HTERT RPE-1 (cell line): ENCODE results near the gene TPM3.
"Not testable (repeated sequence)": the region's sequence is repeated elsewhere in the genome, so short reads cannot be mapped to it uniquely, and the experiment has no call there.

Experiments
- in situ Hi-C: fragments of 300-500 bp; cut with MboI; formaldehyde crosslinking; loops from 4 replicates; pipeline ENCODE4 v1.14.3; 2020; ENCODE audit warnings: low sequenced_read_pairs

Gene TPM3

DNA sequence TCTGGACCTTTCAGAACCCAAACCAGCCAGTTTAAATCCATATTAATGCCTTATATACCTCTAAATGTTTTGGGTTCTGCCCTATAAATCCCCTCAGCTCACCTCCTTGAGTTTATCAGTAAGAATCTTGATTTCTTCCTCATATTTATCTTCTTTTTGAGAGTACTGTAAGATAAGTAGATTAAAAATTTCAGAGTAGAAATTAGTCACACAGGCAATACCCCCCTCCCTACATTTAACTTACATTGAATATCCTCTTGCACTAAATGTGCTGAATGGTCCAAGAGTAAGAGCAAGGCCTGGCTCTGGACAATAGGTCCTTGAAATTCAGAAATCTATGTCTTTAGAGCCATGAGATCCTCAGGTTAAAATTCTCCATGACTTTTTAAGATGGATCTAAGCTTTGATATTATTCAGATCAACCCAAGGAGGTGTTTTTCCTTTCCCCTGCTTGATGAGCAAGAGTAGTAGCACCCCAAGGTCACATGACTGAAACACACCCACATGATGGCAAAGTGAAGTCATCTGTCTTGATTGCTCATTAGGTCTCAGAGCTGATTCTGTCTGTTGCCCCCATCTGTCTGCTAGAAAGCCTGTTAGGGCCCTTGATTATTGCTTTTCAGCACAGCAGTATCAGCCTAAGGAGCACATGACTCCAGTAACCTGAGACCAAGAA, 21.2 kb downstream of the TPM3 start:
- in situ Hi-C loops: no loop called here

DNA sequence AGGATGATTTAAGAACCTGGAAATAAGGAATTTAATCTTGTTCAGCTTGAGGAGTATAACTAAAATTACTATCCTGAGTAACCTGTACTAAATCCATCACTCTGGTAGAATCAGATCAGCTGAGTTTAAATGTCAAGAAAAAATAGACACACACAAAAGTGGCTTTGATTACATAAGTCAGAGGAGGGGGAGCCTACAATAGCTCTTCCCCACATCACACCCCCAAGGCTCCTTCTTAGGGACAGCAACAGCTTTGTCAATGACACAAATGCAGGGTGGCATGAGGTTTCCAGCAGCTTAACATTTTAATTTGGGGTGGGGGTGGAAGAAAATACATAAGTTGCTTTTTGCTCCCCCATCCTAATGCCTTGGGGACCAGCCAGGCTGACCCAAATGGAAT, 24.4 kb downstream of the TPM3 start:
- in situ Hi-C loops: no loop called here

- in situ Hi-C loops: no loop called here
Measured at GRCh38 chr1:154166207-154166606, 25.7 kb downstream of the TPM3 start.

DNA sequence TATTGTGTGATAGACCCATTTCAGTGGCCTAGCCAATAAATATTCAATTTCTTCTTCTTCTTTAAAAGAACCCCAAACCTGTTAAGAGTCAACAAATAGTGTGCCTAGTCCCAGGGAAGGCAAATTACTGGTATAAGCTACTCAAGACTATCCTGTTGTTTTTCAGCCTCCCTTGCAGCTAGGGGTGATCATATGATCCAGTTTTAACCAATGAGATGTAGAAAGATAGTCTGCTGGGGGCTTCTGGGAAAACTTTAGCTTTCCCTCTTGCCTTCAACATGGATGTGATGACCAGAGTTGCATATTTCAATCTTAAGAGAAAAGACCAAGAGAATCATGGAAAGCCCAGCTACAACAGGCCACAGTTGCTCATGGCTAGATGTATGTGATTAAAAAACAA, 32.3 kb downstream of the TPM3 start:
- in situ Hi-C loops: no loop called here

GRCh38 chr1:154158307-154159125, 33.4 kb downstream of the TPM3 start:
- in situ Hi-C loops: no loop called here

DNA sequence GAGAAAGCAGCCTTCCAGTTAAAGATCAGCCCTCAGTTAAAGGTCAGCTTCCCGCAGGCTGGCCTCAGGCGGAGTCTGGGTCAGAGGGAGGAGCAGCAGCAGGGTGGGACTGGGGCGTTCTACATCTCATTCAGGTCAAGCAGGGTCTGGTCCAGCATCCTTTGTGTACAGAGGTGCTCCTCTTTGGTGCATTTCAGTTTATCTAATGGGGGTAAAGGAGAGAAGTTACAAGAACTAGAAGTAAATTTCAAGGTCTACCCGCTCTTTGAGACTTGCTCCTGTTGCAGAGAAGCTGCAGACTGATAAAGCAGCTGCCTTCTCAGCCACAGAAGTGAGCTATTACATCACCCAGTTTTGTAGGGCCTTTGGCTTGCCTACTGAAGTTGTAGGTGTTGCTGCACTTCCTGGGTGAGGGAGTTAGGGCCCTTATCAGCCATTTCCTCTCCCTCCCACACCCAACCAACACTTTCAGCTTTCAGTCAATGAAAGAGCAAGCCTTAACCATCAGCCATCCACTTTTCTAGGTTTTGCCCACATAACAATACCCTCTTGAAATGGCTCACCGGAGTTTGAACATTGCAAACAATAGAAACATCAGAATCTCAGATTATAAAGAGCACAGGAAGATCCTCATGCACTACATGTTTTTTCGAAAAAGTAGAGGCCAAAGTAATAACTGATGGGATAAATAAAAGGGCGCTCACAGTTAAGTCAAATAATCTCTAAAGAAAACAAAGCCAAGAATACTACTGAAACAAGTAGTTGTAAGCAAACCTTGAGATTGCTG, 34.2 kb downstream of the TPM3 start:
- in situ Hi-C loops: no loop called here

DNA sequence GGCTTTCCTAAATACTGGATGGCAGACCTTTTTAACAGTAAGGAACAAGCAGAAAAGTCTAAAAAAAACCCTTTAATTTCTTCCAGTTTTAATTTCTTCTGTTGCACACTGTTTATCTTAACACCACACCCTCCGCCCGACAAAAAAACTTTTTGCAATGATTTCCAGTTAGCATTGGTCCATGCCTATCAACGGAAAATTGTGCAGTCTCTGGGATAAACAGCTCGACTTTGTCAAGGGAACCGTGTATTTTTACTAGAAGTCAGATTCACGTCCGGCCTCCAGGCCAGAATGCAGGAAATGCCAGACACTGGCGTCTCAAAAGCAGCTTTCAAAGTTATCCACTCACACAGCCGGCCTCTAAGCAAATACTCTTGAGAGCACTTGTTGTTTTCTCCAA, 36.6 kb downstream of the TPM3 start:
- in situ Hi-C loops: no loop called here

GRCh38 chr1:154154534-154155191, 37.2 kb downstream of the TPM3 start, which contains the start of gene NUP210L:
NUP210L (minus strand) TSS chr1:154155073.
- in situ Hi-C loops: no loop called here

- in situ Hi-C loops: no loop called here
Measured at GRCh38 chr1:154154053-154154452, 37.8 kb downstream of the TPM3 start.

- in situ Hi-C loops: no loop called here
Measured at GRCh38 chr1:154151311-154151710, 40.6 kb downstream of the TPM3 start.

GRCh38 chr1:154148807-154149206, 43.1 kb downstream of the TPM3 start:
- in situ Hi-C loops: no loop called here

DNA sequence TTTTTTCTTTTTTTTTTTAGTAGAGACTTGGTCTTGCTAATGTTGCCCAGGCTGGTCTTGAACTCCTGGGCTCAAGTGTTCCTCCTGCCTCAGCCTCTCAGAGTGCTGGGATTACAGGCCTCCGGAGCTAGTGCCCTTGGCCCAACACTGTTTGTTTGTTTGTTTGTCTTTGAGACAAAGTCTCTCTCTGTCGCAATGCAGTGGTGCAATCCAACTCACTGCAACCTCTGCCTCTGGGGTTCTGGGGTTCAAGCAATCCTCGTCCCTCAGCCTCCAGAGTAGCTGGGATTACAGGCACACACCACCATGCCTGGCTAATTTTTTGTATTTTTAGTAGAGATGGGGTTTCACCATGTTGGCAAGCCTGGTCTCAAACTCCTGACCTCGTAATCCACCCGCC, 44.4 kb downstream of the TPM3 start:
- in situ Hi-C loops: not testable (repeated sequence)

DNA sequence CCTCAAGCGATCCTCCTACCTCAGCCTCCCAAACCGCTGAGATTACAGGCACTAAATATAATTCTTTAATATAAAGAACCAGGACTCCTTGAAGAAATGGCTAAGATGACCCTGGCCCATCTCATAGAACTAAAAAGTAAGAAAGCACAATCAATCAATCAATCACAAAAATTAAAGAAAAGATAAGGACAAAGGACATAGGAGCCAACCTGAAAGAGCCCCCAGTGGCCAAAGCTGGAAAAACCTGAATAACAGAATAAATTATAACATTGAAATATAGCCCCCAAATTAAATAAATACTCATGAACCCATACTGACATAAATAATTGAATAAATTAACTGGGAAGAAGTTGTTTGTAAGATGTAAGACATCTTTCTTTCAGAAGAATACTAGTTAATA, 45.9 kb downstream of the TPM3 start:
- in situ Hi-C loops: no loop called here

DNA sequence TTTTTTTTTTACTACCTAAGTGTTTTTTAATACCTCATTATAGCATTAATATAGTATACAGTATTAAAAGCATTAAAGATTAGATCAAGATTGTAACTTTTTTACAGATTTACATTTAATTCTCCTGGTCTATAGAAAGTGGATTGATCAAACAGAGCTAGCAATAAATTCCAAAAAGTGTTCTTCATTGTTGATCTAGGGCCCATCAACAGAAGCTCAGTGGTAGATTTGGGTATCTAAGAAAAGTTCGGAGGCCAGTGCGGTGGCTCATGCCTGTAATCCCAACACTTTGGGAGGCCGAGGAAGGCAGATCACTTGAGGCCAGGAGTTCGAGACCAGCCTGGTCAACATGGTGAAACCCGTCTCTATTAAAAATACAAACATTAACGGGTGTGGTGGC, 49.5 kb downstream of the TPM3 start:
- in situ Hi-C loops: no loop called here

DNA sequence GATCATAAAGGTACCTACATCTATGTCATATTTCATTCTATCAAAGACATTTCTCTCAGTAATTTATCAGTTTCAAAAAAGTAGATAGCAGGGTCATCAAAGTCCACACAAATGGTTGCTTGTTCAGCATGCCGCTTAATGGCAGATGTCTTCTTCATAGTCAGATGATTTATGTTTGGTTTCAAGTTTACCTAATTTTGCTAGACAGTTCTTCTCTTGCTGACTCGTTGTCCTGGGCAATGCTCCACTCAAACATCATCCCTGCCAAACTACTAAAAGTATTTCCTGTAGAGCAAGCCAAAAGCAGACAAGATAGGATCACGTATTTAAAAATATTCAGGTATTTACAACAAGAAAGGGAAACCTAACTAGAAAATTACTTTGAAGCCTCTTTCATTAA, 50.7 kb downstream of the TPM3 start:
- in situ Hi-C loops: no loop called here

DNA sequence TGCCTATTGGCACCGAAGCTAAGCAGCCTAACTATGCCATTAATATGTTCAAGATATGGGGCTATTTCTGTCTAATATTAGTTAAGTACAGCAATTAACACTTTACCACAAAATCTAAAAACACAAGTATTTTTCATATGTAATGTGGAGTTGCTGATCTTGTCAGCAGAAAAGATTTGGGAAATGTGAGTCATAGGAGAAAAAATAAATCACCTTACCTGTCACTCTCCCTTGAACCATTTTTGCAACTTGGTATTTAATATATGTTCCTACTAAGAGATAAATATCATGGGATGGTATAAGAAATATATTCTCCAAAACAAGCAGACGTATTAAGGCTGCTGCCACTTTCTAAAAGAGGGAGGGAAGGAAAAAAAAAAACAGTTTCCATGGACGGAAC, 54.0 kb downstream of the TPM3 start:
- in situ Hi-C loops: no loop called here

DNA sequence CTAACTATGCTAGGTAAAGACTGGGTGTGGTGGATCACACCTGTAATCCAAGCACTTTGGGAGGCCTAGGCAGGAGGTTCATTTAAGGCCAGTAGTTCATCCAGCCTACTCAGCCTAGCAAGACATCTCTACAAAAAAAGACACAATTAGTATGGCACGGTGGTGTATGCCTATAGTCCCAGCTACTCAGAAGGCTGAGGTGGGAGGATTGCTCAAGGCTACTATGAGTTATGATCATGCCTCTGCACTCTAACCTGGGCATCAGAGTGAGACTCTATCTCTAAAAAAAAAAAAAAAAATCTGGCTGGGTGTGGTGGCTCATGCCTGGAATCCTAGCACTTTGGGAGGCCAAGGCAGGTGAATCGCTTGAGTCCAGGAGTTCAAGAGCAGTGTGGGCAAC, 58.6 kb downstream of the TPM3 start:
- in situ Hi-C loops: no loop called here

DNA sequence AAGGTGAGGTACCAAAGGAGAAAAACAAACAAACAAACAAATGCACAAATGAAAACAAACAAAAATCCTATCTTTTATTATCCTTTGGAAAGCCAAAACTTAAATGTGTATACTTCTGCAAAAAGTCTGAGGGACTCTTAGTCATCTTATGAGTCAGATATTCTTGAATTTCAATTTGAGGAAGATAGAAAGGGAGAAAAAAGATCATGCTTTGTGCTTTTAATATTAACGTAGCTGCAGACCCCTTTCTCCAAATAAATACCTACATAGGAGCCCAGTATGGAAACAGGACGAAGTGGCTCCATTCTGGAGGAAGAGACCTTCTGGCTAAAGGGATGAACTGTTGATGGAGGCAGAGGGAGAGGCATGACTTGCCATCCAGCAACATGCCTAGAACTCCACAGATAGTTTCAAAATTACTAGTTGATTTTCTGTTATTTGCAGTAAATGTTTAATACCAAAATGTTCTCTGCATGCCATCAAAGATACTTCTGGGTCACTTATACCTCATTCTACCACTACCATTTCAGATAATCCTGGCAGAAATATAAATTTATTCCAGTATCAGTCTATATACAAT, 62.4 kb downstream of the TPM3 start:
- in situ Hi-C loops: no loop called here

DNA sequence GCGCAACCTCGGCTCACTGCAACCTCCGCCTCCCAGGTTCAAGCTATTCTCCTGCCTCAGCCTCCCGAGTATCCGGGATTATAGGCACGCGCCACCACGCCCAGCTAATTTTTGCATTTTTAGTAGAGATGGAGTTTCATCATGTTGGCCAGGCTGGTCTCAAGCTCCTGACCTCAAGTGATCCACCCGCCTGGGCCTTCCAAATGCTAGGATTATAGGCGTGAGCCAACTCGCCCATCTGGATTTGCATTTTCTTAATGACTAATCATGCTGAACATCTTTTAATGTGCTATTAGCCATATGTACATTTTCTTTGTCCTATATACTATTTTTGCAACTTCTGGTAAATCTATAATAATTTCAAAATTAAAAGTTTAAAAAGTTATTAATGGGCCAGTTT, 68.7 kb downstream of the TPM3 start:
- in situ Hi-C loops: not testable (repeated sequence)

DNA sequence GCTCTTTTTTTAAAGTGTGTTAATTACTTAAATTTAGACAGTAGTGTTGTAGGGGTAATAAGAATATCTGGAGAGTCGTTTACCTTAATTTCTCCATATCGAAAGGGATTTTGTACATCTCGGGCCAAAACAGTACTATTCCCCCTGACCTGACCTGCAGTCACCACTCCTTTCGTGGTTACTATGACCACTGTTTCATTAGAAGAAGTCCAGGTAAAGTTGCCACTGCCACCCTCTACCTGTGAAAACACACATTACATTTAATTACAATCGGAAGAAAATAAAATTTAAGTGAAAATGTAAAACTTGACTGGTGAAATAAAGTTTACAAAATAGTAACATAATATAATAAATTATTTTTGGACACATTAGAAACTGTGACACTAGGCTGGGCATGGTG, 74.3 kb downstream of the TPM3 start:
- in situ Hi-C loops: no loop called here

GRCh38 chr1:154115180-154115579, 76.7 kb downstream of the TPM3 start:
- in situ Hi-C loops: no loop called here
